ENCODE results near the gene GNB1L.

- TF ChIP-seq, protein P1, sequence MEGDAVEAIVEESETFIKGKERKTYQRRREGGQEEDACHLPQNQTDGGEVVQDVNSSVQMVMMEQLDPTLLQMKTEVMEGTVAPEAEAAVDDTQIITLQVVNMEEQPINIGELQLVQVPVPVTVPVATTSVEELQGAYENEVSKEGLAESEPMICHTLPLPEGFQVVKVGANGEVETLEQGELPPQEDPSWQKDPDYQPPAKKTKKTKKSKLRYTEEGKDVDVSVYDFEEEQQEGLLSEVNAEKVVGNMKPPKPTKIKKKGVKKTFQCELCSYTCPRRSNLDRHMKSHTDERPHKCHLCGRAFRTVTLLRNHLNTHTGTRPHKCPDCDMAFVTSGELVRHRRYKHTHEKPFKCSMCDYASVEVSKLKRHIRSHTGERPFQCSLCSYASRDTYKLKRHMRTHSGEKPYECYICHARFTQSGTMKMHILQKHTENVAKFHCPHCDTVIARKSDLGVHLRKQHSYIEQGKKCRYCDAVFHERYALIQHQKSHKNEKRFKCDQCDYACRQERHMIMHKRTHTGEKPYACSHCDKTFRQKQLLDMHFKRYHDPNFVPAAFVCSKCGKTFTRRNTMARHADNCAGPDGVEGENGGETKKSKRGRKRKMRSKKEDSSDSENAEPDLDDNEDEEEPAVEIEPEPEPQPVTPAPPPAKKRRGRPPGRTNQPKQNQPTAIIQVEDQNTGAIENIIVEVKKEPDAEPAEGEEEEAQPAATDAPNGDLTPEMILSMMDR (IDR thresholded peaks at IDR 0.05), result no peak
- no peak for TF ChIP-seq EP300 (IDR thresholded peaks at IDR 0.05)
Observed at GRCh38 chr22:19802001-19802893, 52.4 kb downstream of the GNB1L start.

All from esophagus muscularis mucosa (tissue), 3 donors.